Measurements from ENCODE around the gene RBM33.
"Not testable (repeated sequence)": the region's sequence is repeated elsewhere in the genome, so short reads cannot be mapped to it uniquely, and the experiment has no call there.

The RBM33 gene

GRCh38 chr7:155644178-155644970 is at the start of gene RBM33:
RBM33 (plus strand) TSS chr7:155644661; CDS start chr7:155644877, 216 bp downstream.
- DNase-seq (ENCODE audit: insufficient read length, low spot score) (peak; percentile 68), FAIRE-seq (peak; percentile 86)

- FAIRE-seq = no peak
Observed at GRCh38 chr7:155594961-155595366, 49.5 kb upstream of the RBM33 start.

GRCh38 chr7:155597753-155598140 is 46.7 kb upstream of the RBM33 start:
- FAIRE-seq (no peak), DNase-seq (ENCODE audit: insufficient read length, low spot score) (no peak)

More at GRCh38 chr7:155594961-155595366, 49.5 kb upstream of the RBM33 start:
- no peak for DNase-seq (ENCODE audit: insufficient read length, low spot score)

- peak; percentile 79 for DNase-seq (ENCODE audit: insufficient read length, low spot score)
Observed at GRCh38 chr7:155598810-155599210, 45.7 kb upstream of the RBM33 start.

GRCh38 chr7:155602156-155602555 is 42.3 kb upstream of the RBM33 start:
- FAIRE-seq (no peak), DNase-seq (ENCODE audit: insufficient read length, low spot score) (no peak)

More at GRCh38 chr7:155598810-155599210, 45.7 kb upstream of the RBM33 start:
- peak; percentile 90 for FAIRE-seq

- DNase-seq (ENCODE audit: insufficient read length, low spot score) = no peak
- FAIRE-seq = no peak
Observed at GRCh38 chr7:155602750-155603149, 41.7 kb upstream of the RBM33 start.

- no peak for FAIRE-seq
- DNase-seq (ENCODE audit: insufficient read length, low spot score) = no peak
Observed at GRCh38 chr7:155603205-155603857, 41.1 kb upstream of the RBM33 start.

GRCh38 chr7:155603858-155604503 is 40.5 kb upstream of the RBM33 start:
- no peak for FAIRE-seq

GRCh38 chr7:155604504-155604997 is 39.9 kb upstream of the RBM33 start:
- DNase-seq (ENCODE audit: insufficient read length, low spot score) = no peak
- no peak for FAIRE-seq

More at GRCh38 chr7:155603858-155604503, 40.5 kb upstream of the RBM33 start:
- no peak for DNase-seq (ENCODE audit: insufficient read length, low spot score)

GRCh38 chr7:155609185-155609584 is 35.3 kb upstream of the RBM33 start:
- DNase-seq (ENCODE audit: insufficient read length, low spot score) = no peak
- no peak for FAIRE-seq

- DNase-seq (ENCODE audit: insufficient read length, low spot score) = no peak
- FAIRE-seq = no peak
Observed at GRCh38 chr7:155610633-155611193, 33.7 kb upstream of the RBM33 start.

GRCh38 chr7:155611808-155612447 is 32.5 kb upstream of the RBM33 start:
- DNase-seq (ENCODE audit: insufficient read length, low spot score) (no peak), FAIRE-seq (no peak)

GRCh38 chr7:155612658-155613057 is 31.8 kb upstream of the RBM33 start:
- FAIRE-seq (no peak), DNase-seq (ENCODE audit: insufficient read length, low spot score) (no peak)

GRCh38 chr7:155615085-155615484 is 29.4 kb upstream of the RBM33 start:
- DNase-seq (ENCODE audit: insufficient read length, low spot score); FAIRE-seq: not testable (repeated sequence)

GRCh38 chr7:155618708-155619633 is 25.5 kb upstream of the RBM33 start:
- DNase-seq (ENCODE audit: insufficient read length, low spot score) = no peak
- no peak for FAIRE-seq

GRCh38 chr7:155619634-155620271 is 24.7 kb upstream of the RBM33 start:
- FAIRE-seq (no peak), DNase-seq (ENCODE audit: insufficient read length, low spot score) (no peak)

GRCh38 chr7:155620497-155620896 is 24.0 kb upstream of the RBM33 start:
- FAIRE-seq = no peak

GRCh38 chr7:155621418-155621980 is 23.0 kb upstream of the RBM33 start:
- FAIRE-seq = no peak
- DNase-seq (ENCODE audit: insufficient read length, low spot score) = no peak

More at GRCh38 chr7:155620497-155620896, 24.0 kb upstream of the RBM33 start:
- DNase-seq (ENCODE audit: insufficient read length, low spot score) = no peak

Data from GM19239 (cell line).